KOPT-K1 (cell line): Measurements from ENCODE around the gene BNC1.
"Not testable (repeated sequence)": the region's sequence is repeated elsewhere in the genome, so short reads cannot be mapped to it uniquely, and the experiment has no call there.

Experiments used
- H3K27ac ChIP-seq: fragments of 200-600 bp; sonication (generic); 2 replicates; pipeline ENCODE4 v1.5.1; 2016; ENCODE audit warnings: antibody characterized with exemption, mild to moderate bottlenecking, low read depth, low read length; ENCODE audit not compliant: poor library complexity, severe bottlenecking
- H3K36me3 ChIP-seq: fragments of 200-600 bp; sonication (generic); 2 replicates; pipeline ENCODE4 v1.5.1; 2017; ENCODE audit warnings: antibody characterized with exemption, mild to moderate bottlenecking, low read length, moderate library complexity; ENCODE audit not compliant: insufficient read depth
- H3K9me3 ChIP-seq: fragments of 200-600 bp; sonication (generic); 2 replicates; pipeline ENCODE4 v1.5.1; 2017; ENCODE audit warnings: antibody characterized with exemption, low read length, mild to moderate bottlenecking; ENCODE audit not compliant: insufficient read depth, poor library complexity, severe bottlenecking

BNC1 gene

DNA sequence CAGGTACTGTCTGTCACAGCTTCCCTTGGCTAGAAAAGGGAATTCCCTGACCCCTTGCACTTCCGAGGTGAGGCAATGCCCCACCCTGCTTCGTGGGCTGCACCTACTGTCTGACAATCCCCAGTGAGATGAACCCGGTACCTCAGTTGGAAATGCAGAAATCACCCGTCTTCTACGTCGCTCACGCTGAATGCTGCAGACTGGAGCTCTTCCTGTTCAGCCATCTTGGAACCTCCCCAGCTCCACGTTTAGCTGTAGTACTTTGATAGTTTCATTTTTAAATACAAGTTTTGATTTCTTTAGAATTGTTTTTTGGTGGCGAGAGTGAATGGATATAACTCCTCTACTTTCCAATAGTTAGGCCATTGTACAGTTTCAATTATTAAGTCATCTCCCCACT lies 59.0 kb downstream of the BNC1 start:
- H3K36me3 ChIP-seq, result no peaks in the 10 kb centered on the region
- H3K27ac ChIP-seq, result no peak overlapping the region
- no peaks in the 10 kb centered on the region for H3K9me3 ChIP-seq

DNA sequence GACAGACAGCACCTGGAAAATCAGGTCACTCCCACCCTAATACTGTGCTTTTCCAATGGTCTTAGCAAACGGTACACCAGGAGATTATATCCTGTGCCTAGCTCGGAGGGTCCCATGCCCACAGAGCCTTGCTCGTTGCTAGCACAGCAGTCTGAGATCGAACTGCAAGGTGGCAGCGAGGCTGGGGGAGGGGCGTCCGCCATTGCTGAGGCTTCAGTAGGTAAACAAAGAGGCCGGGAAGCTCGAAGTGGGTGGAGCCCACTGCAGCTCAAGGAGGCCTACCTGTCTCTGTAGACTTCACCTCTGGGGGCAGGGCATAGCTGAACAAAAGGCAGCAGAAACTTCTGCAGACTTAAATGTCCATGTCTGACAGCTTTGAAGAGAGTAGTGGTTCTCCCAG lies 62.7 kb downstream of the BNC1 start:
- H3K36me3 ChIP-seq, H3K27ac ChIP-seq, H3K9me3 ChIP-seq: not testable (repeated sequence)

DNA sequence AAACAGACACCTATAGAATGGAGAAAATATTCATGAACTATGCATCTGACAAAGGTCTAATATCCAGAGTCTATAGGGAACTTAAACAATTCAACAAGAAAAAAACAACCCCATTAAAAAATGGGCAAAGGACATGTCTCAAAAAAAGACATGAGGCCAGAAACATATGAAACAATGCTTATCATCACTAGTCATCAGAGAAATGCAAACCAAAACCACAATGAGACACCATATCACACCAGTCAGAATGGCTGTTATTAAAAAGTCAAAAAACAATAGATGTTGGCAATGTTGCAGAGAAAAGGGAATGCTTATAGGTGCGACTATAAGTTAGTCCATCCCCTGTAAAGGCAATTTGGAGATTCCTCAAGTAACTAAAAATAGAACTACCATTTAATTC lies 65.4 kb downstream of the BNC1 start:
- no peak overlapping the region for H3K27ac ChIP-seq
- no peaks in the 10 kb centered on the region for H3K9me3 ChIP-seq
- no peaks in the 10 kb centered on the region for H3K36me3 ChIP-seq

DNA sequence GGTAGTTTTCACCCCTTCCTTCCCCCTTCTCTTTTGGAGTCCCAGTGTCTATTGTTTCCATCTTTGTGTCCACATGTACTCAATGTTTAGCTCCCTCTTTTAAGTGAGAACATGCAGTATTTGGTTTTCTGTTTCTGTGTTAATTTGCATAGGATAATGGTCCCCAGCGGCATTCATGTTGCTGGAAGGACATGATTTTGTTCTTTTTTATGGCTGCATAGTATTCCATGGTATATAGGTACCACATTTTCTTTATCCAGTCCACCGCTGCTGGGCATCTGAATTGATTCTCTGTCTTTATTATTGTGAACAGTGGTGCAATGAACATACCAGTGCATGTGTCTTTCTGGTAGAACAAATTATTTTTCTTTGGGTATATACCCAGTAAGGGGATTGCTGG lies 69.2 kb downstream of the BNC1 start:
- Histone ChIP-seq H3K9me3 (no peaks in the 10 kb centered on the region), H3K27ac (no peak overlapping the region), H3K36me3 (no peaks in the 10 kb centered on the region)

DNA sequence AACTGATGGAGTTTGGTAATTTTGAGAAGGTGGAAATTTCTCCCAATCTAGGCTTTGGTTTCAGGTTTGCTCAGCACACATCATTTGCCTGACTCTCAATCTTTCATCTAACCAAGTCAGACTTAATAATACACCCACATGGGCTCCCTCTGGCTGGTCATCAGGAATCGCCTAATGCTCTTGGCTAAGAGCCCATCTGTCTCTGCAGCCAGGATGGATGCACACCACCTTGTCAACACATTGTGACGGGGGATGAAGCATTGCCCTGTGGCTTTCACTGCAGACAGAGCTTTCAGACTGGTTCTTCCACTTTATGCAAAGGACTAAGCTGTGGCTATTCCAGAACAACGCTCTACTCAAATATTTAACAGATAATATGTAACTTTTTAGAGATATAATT lies 73.8 kb downstream of the BNC1 start:
- Histone ChIP-seq H3K36me3 (no peaks in the 10 kb centered on the region), H3K9me3 (no peaks in the 10 kb centered on the region), H3K27ac (no peak overlapping the region)

DNA sequence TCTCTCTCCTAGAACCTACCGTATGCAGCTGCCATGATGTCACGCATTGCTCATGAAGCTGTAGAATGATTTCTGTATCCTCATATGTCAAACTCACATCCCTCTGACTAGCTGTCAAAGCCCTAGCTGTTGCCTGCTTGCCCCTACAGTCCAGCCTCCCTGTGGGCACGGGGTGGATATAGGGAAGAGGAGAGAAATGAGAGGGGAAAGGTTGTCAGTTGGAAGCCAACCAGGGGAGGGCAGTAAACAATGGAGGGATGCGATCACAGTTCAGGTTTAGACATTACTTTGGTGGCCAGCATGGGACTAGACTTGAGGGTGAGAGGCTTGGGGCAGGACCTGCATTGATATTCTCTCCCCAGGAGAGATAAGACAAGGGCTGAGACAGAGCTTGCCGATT lies 75.1 kb downstream of the BNC1 start:
- Histone ChIP-seq H3K9me3 (no peaks in the 10 kb centered on the region), H3K36me3 (no peaks in the 10 kb centered on the region), H3K27ac (no peak overlapping the region)

DNA sequence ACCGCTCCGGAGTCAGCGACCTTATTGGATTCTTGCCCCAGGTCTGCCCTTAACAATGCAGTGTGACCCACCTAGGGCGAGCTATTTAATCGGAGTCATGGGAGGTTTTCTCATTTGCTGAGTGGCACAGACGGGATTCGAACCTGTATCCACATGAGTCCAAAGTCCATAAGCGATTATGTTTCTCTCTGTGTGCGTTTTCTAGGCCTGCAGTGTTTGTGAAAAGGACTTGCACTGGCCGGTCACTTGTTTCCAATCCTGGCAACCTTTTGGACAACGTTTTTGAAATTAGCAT lies 76.2 kb downstream of the BNC1 start:
- peak overlapping the region; percentile 67 for H3K27ac ChIP-seq
- no peaks in the 10 kb centered on the region for H3K36me3 ChIP-seq
- H3K9me3 ChIP-seq, result no peaks in the 10 kb centered on the region

DNA sequence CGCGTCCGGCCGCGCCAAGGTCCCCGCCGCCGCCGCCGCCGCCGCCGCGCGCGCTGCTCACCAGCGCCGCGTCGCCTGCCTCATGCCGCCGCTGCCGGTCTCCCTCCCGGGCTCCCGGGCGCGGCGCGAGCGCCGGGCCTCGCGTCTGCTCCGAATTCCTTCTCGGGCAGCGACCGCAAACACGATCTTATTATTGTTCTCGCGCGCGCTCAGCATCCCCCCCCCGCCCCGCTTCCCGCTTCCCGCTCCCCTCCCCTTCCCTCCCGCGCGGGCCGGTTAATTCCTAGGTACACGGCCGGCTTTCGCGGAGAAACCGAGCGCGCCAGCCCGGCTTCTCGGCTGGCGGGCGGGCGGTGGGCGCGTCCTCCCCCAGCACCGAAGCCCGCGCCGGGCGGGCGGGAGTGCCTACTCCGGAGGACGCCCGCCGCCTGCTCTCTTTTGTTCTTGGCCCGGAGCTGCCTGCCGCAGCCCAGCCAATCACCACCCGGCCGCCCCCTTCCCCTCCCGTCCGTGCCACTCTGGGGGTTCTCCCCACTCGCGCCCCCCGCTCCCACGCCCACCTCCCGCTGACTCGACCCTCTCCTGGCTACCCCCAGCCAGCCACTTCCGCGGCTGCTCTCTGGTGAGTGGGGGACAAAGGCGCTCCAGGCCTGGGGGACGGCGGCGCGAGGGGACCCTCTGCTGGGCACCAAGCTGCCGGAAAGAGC lies 76.7 kb downstream of the BNC1 start, which contains the start of gene HDGFL3:
Gene HDGFL3, minus strand, starts transcription at position 164 of the 707 bp plus-strand sequence. CDS start 409 bp downstream, outside the sequence.
- H3K36me3 ChIP-seq, result no peaks in the 10 kb centered on the region
- peak within 1 kb of the TSS; percentile 67 for H3K27ac ChIP-seq
- no peaks in the 10 kb centered on the region for H3K9me3 ChIP-seq

DNA sequence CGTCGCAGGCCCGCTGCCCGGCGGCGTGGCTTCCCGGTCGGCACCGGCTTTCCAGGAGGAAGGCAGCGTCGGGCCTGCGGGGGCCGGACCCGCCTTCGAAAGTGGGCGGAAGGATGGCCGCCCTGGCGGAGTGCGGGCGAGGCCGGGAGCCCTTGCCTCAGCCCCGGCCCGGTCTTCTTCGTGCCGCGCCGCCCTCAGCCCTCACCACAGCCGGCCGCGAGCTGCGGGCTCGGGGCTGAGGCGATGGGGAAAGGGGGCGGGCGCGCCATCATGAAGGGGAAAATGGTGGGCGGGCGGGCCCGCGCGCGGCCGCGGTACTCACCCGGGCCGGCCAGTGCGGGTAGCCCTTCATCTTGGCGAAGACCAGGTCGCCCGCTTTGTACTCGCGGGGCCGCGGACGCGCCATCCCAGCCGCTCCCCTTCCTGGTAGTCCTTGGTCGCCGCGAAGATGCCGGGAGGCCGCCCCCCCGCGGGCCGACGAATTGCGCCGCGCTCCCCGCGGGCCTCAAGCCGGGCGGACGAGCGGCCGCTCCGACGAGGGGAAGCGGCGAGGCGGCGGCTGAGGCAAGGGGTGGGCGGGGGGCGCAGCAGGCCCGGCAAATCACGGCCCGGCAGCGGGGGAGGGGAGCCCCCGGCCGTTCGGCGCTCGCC lies 77.3 kb downstream of the BNC1 start:
- H3K27ac ChIP-seq, result peak overlapping the region; percentile 67
- no peaks in the 10 kb centered on the region for H3K9me3 ChIP-seq
- no peaks in the 10 kb centered on the region for H3K36me3 ChIP-seq

DNA sequence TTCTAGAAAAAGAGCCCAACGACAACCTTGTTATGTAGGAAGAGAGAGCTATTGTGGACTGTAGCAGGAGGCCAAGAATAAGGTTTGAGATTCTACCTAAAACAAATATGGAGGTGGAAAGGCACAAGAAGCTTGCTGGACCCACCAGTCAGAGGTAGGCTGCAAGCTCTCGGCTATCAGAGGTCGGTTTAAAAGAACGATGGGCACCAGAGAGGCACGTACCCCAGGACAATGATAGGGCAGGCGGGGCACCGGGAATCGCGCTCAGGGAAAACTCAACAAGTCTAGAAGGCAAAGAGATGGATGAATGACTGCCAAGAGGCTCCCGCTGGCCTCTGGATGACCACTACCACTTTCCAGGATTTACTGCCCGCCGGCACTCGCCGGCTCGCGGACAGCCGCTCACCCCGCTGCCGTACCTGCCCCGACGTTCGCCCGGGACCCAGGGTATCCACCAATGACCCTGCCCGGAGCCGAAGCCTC lies 77.9 kb downstream of the BNC1 start:
- Histone ChIP-seq H3K9me3 (no peaks in the 10 kb centered on the region), H3K36me3 (no peaks in the 10 kb centered on the region), H3K27ac (peak overlapping the region; percentile 67)
